Ishikawa (cell line): ENCODE results near the gene RAD51B.

Source experiments
- CEBPB ChIP-seq: IDR thresholded peaks from 2 replicates; pipeline ENCODE4 v1.6.1; 2012
- CREB1 ChIP-seq: IDR thresholded peaks from 2 replicates; pipeline ENCODE4 v1.6.1; 2012; ENCODE audit warnings: low read depth
- EGR1 ChIP-seq: IDR thresholded peaks from 2 replicates; pipeline ENCODE4 v1.6.1; 2012
- EP300 ChIP-seq: IDR thresholded peaks from 2 replicates; pipeline ENCODE4 v1.6.1; 2012; ENCODE audit warnings: borderline replicate concordance
- FOXM1 ChIP-seq: IDR thresholded peaks from 2 replicates; pipeline ENCODE4 v1.6.1; 2012; ENCODE audit warnings: low read depth, borderline replicate concordance
- NFIC ChIP-seq: IDR thresholded peaks from 2 replicates; pipeline ENCODE4 v1.6.1; 2012
- RAD21 ChIP-seq: IDR thresholded peaks from 2 replicates; pipeline ENCODE4 v1.6.1; 2012; ENCODE audit warnings: low read depth
- TAF1 ChIP-seq: IDR thresholded peaks from 2 replicates; pipeline ENCODE4 v1.6.1; 2012; ENCODE audit warnings: low read depth, mild to moderate bottlenecking
- TCF12 ChIP-seq: IDR thresholded peaks from 2 replicates; pipeline ENCODE4 v1.6.1; 2012; ENCODE audit warnings: low read depth
- TEAD4 ChIP-seq: IDR thresholded peaks from 2 replicates; pipeline ENCODE4 v1.6.1; 2012
- USF1 ChIP-seq: IDR thresholded peaks from 2 replicates; pipeline ENCODE4 v1.6.1; 2012
- YY1 ChIP-seq: IDR thresholded peaks from 2 replicates; pipeline ENCODE4 v1.6.1; 2012; ENCODE audit warnings: low read depth
- ZBTB7A ChIP-seq: IDR thresholded peaks from 2 replicates; pipeline ENCODE4 v1.6.1; 2012; ENCODE audit warnings: low read depth
- TF ChIP-seq, protein P1 (sequence below): IDR thresholded peaks from 2 replicates; pipeline ENCODE4 v1.6.1; 2012; ENCODE audit warnings: low read depth, mild to moderate bottlenecking
- TF ChIP-seq, protein P2 (sequence below): IDR thresholded peaks from 2 replicates; pipeline ENCODE4 v1.6.1; 2012

Gene RAD51B

DNA sequence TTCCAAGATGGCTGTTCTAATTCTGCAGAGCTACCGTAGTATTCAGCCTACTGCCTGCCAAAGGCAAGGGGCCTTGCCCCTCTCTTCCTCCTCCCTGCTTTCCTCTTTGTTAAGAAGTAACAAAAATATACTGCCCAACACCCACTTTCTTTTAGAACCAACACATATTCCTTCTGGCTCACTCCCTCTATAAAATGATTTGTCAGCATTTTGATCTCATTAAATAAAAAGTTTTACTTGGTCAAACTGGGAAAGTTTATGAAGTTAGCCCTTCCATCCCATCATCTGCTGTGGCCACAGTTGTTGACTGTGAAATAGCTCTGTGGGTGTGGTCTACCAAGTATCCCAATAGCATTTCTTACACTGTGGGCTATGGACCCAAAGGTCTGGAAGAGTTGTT is 500.9 kb downstream of the RAD51B start:
- TF ChIP-seq CREB1 (no peak), RAD21 (no peak), ZBTB7A (no peak), USF1 (no peak), FOXM1 (no peak)
- TF ChIP-seq, protein P1, sequence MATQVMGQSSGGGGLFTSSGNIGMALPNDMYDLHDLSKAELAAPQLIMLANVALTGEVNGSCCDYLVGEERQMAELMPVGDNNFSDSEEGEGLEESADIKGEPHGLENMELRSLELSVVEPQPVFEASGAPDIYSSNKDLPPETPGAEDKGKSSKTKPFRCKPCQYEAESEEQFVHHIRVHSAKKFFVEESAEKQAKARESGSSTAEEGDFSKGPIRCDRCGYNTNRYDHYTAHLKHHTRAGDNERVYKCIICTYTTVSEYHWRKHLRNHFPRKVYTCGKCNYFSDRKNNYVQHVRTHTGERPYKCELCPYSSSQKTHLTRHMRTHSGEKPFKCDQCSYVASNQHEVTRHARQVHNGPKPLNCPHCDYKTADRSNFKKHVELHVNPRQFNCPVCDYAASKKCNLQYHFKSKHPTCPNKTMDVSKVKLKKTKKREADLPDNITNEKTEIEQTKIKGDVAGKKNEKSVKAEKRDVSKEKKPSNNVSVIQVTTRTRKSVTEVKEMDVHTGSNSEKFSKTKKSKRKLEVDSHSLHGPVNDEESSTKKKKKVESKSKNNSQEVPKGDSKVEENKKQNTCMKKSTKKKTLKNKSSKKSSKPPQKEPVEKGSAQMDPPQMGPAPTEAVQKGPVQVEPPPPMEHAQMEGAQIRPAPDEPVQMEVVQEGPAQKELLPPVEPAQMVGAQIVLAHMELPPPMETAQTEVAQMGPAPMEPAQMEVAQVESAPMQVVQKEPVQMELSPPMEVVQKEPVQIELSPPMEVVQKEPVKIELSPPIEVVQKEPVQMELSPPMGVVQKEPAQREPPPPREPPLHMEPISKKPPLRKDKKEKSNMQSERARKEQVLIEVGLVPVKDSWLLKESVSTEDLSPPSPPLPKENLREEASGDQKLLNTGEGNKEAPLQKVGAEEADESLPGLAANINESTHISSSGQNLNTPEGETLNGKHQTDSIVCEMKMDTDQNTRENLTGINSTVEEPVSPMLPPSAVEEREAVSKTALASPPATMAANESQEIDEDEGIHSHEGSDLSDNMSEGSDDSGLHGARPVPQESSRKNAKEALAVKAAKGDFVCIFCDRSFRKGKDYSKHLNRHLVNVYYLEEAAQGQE = no peak
- TF ChIP-seq, protein P2, sequence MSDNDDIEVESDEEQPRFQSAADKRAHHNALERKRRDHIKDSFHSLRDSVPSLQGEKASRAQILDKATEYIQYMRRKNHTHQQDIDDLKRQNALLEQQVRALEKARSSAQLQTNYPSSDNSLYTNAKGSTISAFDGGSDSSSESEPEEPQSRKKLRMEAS = no peak

DNA sequence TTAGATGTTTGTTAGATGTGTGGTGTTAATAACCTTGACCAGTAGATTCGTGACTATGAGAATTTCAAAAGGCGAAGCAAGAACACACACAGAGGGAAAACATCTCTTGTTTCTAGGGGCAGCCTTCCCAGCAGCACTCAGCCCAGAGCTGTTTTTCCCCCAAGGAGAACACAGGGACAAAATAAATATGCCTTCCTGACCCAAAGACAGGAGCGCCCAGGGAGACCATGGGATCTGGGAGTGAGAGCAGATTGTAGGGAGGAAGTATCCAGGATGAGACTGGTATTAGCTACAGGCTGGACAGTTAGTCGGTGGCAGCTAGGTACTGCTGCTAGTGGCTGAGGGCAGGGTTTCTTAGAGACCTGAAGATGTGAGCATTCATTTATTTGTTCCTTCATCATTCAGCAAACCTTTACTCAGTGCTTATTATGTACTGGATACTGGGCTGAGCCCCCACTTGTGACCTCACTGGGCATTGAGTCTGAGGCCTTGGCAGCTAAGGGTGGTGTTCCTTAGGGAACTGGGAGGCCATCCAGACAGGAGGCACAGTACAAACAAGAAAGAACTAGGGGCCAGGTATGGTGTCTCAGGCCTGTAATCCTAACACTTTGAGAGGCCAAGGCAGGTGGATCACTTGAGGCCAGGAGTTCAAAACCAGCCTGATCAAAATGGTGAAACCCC is 503.5 kb downstream of the RAD51B start:
- no peak for TF ChIP-seq TAF1

DNA sequence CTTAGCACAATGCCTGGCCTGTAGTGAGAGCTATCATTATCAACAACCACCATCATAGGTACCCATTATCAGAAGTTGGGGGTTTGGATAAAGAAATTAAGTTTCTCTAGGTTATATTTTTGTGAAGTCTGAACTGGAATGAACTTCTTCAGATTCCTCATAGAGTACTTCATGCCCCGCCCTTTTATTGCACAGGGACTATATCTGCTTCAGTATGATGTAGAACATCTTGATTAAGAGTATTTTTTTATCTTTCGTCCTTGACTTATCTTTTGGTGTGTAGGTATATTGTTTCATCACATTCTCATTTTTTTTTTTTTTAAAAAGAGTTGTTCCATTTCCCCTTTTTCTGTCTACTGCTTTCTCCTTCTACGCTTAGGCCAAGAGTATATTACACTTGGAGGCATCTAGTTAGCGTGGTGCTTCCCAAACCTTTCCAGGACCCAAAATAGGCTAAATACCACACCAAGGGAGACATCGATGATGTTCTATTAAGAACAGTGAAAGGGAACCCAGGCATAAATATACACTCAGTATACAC is 505.8 kb downstream of the RAD51B start:
- TF ChIP-seq CEBPB (no peak), TCF12 (no peak), TEAD4 (no peak), EP300 (no peak), USF1 (no peak), CREB1 (no peak), FOXM1 (no peak), ZBTB7A (no peak), TAF1 (no peak), RAD21 (no peak), YY1 (no peak), NFIC (no peak), EGR1 (no peak)
- TF ChIP-seq, protein P2 = no peak
- TF ChIP-seq, protein P1 = no peak

GRCh38 chr14:68327231-68327630 is 507.7 kb downstream of the RAD51B start:
- TF ChIP-seq TAF1 (no peak), TEAD4 (no peak), USF1 (no peak), NFIC (no peak), EP300 (no peak), FOXM1 (no peak), CEBPB (no peak), RAD21 (no peak), ZBTB7A (no peak), YY1 (no peak)
- TF ChIP-seq, protein P2 = no peak
- TF ChIP-seq, protein P1 = no peak
